ENCODE data around the gene HCFC2.
"Not testable (repeated sequence)": the region's sequence is repeated elsewhere in the genome, so short reads cannot be mapped to it uniquely, and the experiment has no call there.

The HCFC2 gene

DNA sequence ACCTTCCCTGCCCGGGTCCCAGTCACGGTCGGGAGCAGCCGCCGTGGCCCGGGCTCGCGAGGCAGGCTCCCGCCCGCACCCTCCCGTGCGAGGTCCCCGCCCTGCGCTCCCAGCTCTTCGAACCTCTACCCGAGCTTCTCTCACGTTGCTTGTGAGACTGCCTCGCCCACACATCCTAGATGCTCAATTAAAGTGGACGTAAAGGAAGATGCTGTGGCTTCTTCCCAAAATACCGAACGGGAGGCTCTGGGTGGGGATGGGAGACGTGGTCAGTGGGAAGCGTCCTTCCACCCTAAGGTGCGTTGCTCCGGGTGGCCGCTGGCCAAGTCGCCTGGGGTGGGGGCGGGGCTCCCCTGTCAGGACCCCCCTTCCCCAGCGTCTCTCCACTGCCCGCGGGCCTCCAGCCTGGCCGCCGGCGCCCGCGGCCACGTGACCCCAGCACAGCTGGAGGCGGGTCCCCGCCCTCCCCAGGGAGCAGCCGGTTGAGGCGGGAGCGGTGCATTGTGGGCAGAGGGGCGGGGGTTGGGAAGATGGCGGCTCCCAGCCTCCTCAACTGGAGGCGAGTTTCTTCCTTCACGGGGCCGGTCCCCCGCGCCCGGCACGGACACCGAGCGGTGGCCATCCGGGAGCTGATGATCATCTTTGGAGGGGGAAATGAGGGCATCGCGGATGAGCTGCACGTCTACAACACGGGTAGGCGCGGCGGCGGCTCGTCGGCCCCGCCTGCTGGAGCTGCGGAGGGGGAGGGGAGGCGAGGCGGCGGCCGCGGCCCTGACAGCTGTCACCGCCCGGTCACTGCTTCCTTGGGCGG is at the start of gene HCFC2:
TSS of gene HCFC2 (plus strand) at position 501 of the 811 bp plus-strand sequence. CDS start at position 531, 30 bp downstream.
- peak; percentile 84 to 90 for DNase-seq

DNA sequence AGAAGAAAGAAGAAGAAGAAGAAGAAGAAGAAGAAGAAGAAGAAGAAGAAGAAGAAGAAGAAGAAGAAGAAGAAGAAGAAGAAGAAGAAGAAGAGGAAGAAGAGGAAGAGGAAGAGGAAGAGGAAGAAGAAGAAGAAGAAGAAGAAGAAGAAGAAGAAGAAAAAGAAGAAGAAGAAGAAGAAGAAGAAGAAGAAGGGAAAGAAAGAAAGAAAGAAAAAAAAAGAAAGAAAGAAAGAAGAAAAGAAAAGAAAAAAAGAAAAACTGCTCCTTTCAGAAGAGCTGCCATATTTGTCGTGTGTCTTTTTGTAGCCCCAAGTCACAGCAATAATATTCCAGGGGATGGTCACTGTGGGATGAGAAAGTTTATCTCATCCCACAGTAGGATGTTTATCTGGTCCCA is 42.5 kb upstream of the HCFC2 start:
- DNase-seq = not testable (repeated sequence)

DNA sequence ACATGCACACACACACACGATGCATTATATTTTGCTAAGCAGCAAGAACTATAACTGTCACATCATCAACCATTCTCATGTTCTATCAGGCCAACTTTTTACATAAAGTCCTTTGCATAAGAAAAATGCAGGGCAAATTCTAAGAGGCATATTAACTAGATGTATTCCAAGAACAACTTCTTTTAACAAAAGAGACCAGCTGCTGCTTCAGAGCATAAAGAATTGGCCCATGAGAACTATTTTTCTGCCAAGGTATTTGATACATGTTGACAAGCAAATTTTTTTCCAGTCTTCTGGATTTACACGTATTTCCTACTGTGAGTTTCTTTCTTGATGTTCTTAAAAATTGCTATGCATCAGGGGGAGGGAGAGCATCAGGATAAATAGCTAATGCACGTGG is 41.5 kb upstream of the HCFC2 start:
- DNase-seq = no peak

- DNase-seq = no peak
Measured at GRCh38 chr12:104023710-104024109, 40.6 kb upstream of the HCFC2 start.

- no peak for DNase-seq
Measured at GRCh38 chr12:104024348-104024747, 40.0 kb upstream of the HCFC2 start.

GRCh38 chr12:104025771-104026170 is 38.6 kb upstream of the HCFC2 start:
- DNase-seq = no peak

DNA sequence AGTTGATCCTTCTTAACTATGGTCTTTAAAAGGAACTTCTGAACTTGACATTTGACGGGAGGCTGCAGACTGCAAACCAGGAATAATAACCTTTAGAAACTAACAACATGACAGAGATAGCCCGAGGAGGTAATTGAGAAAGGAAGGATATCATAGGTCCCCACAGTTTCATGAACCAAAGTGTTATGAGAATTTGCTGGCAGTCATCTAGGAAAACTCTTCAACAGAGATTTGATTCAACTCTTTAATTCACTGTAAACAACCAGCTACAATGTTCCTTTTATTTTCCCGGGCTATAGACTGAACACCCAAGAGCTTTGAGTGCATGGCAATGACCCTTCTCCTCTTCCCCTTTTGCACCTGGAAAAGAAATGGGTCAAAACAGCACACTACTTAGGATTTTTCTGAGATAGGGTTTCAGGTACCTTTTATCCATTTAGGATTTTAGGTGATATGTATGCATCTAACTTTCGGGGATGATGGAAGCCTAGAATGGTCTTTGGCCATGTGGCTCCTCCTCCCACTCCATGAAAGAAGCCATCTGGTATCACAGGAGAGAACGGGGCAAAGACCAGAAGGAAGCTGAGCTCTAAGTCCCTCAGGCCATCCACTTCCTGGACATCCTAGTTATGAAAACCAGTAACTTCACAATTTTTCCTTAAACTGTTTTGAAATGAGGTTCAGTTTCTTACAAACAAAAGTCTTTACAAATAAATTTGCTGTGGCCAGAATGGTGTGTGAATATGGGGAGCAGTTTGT is 37.3 kb upstream of the HCFC2 start:
- DNase-seq = no peak

- not testable (repeated sequence) for DNase-seq
Measured at GRCh38 chr12:104030596-104030995, 33.7 kb upstream of the HCFC2 start.

DNA sequence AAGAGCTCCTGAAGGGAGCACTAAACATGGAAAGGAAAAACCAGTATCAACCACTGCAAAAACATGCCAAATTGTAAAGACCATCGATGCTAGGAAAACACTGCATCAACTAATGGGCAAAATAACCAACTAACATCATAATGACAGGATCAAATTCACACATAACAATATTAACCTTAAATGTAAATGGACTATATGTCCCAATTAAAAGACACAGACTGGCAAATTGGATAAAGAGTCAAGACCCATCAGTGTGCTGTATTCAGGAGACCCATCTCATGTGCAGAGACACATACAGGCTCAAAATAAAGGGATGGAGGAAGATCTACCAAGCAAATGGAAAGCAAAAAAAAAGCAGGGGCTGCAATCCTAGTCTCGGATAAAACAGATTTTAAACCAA is 28.2 kb upstream of the HCFC2 start:
- not testable (repeated sequence) for DNase-seq

DNA sequence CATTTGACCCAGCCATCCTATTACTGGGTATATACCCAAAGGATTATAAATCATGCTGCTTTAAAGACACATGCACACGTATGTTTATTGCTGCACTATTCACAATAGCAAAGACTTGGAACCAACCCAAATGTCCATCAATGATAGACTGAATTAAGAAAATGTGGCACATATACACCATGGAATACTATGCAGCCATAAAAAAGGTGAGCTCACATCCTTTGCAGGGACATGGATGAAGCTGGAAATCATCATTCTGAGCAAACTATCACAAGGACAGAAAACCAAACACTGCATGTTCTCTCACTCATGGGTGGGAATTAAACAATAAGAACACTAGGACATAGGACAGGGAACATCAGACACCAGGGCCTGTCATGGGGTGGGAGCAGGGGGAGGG is 24.6 kb upstream of the HCFC2 start:
- not testable (repeated sequence) for DNase-seq

- no peak for DNase-seq
Measured at GRCh38 chr12:104042580-104042979, 21.8 kb upstream of the HCFC2 start.

GRCh38 chr12:104044158-104044557 is 20.2 kb upstream of the HCFC2 start:
- no peak for DNase-seq

- DNase-seq = no peak
Measured at GRCh38 chr12:104046306-104046705, 18.0 kb upstream of the HCFC2 start.

GRCh38 chr12:104048162-104048561 is 16.2 kb upstream of the HCFC2 start:
- DNase-seq = no peak

GRCh38 chr12:104048811-104049210 is 15.5 kb upstream of the HCFC2 start:
- no peak for DNase-seq

DNA sequence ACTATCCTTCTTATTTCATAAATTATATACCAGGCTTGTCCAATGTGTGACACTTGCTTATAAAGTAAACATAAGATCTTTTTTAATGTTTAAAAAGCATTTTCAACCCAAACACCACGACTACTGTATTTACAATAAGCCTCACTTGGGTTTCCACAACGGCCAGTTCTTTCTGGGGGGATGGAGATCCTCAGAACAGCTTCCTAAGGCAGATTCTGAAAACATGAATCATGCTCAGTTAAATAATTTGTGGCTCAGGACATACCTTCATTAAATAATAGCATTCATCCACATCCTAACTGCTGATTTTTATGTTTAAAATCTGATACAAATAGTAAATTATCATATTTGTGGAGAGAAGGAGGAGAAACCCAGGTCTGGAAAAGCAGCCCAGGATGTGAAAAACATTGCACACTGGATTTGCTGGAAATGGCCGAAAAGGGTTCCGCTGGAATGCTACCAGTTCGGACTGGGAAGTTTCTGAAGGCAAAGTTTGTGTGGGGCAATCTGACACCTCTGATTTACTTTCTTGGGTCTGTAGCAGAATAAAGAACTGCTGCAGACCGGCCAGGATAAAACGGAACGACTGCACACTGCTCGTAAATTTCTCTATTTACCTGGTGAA is 14.9 kb upstream of the HCFC2 start:
- DNase-seq = no peak

- DNase-seq = no peak
Measured at GRCh38 chr12:104049903-104050356, 14.4 kb upstream of the HCFC2 start, which contains the start of gene GLT8D2. TSS of gene GLT8D2 (minus strand) at chr12:104050187. CDS start at chr12:104019648, 30,539 bp downstream.

GRCh38 chr12:104050436-104050835 is 13.9 kb upstream of the HCFC2 start:
- no peak for DNase-seq

DNA sequence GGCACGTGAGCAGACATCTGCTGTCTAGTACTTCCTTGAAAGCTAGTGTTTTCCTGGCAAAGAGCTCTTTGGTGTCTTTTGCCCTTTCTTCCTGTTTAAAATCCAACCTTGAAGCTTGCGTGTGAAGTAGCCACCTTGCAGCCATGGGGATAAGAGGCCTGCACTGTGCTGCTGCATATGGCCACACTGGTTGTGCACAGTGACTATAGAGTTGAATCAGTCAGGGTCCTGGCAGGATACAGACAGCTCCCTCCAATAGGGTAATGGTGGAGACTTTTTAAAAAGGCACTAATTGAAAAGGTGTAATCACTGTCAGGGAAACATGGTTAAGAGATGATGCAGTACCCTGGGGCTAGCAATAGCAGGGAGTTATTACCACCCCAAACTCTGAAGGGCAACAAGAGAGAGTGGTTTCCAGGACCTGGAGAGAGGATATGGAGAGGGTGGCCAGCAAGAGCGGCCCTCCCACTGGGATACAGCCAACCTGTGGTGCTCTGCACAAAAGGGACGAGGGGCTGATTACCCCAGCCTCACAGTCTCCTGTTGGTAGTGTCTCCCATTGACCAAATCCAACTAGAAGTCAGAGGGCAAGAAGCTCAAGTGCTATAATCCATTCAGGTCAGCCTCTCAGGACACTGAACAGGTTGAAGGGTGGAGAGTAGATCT is 9.5 kb upstream of the HCFC2 start:
- DNase-seq = no peak

GRCh38 chr12:104055686-104056388 is 8.5 kb upstream of the HCFC2 start:
- DNase-seq = peak; percentile 66 to 88

GRCh38 chr12:104056419-104056972 is 7.8 kb upstream of the HCFC2 start:
- DNase-seq = peak in 1 of 2 experiments; percentile 61

DNA sequence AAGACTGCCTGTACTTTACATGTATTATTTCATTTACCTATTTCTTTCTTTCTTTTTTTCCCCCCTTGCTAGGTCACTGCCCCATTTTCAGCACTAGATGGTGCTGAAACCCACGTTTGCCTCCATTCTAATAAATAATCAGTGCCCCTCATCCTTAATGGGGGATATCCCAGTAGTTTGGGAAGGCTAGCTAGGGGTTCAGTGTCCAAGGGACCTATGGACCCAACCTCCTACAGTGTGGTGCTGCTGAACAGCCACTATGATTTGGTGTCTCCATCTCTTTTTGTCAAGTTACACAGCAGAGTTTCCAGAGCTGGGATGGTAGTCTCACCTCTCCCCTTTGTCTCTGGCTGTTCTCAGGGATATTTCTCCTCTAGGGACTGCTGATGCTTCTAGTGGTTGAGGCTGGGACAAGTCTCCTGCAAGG is 6.5 kb upstream of the HCFC2 start:
- peak in 1 of 2 experiments; percentile 11 for DNase-seq
